ENCODE data around the gene TMEM98.
"Not testable (repeated sequence)": the region's sequence is repeated elsewhere in the genome, so short reads cannot be mapped to it uniquely, and the experiment has no call there.

The TMEM98 gene

DNA sequence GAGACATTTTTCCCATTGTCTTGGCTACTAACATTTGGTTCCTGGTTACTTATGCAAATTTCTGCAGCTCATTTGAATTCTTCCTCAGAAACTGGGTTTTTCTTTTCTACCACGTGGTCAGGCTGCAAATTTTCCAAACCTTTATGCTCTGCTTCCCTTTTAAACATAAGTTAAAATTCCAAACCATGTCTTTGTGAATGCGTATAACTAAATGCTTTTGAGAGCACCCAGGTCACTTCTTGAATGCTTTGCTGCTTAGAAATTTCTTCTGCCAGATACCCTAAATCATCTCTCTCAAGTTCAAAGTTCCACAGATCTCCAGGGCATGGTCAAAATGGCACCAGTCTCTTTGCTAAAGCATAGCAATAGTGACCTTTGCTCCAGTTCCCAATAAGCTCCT, 59.9 kb downstream of the TMEM98 start:
- DNase-seq: not testable (repeated sequence)

DNA sequence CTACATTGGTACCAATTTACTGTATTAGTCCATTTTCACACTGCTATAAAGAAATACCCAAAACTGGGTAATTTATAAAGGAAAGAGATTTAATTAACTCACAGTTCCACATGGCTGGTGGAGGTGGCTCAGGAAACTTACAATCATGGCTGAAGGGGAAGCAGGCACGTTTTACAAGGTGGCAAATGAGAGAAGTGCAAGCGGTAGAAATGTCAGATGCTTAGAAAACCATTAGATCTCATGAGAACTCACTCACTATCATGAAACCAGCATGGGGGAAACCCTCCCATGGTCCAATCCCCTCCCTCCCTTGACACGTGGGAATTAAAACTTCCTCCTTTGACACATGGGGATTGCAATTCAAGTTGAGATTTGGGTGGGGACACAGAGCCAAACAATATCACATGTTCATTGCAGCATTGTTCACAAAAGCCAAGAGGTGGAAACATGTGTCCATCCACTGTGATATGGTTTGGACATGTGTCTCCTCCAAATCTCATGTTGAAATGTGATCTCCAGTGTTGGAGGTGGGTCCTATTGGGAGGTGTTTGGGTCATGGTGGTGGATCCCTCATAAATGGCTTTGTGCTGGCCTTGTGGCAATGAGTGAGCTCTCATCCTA, 60.6 kb downstream of the TMEM98 start:
- no peak for DNase-seq

DNA sequence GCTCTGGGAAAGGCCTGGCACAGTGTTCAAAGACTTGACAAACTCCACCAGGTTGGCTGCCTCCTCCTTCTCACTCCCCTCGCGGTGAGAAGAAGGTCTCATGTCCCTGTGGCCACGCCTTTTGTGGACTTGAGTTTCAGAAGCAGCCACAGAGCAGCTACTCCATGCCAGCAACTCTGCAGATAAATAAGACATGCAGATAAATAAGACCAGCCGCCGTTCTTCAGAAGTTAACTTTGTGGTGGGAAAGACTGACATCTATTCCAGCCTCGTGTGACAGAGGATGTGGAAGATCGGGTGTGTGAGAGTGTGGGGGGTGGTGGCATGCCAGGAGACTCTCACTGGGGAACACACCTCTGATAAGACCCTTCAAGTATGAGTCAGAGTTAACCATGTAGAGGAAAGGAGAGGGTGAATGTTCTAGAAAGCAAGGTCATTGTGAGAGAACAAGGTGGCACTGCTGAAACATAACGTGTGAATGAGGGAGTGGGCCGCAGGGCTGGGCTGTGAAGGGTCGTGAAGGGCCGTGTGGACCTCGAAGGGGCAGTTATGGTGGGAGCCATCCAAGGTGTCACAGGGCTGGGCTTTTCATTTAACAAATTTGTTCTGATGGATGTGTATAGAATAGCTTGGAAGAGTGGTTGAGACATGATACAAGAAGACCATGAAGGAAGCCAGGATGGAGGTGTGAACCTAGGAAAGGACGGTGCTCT, 64.5 kb downstream of the TMEM98 start:
- DNase-seq: no peak

DNA sequence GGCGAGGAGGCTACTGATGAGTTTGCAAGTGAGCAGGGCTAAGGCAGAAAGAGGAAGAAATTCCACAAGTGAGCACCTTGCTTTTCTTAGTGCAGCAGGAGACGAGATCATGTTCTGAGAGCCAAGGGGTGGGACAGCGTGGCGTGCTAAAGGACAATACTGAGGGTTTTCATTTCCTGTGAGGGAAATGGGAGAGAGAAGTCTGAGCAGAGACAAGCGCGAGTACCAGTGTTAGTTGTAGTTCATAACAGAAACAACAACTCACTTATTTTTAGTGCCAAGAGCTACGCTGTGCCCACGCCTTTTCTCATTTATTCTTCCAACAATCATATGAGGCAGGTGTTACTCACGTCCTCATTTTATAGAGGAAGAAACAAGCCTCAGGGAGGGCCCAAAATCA, 66.0 kb downstream of the TMEM98 start:
- no peak for DNase-seq

Data from MV-4-11 (cell line).